Fibroblast of peridontal ligament (primary cell): Measurements from ENCODE around the gene PRAMEF12.
"Not testable (repeated sequence)": the region's sequence is repeated elsewhere in the genome, so short reads cannot be mapped to it uniquely, and the experiment has no call there.

Experiments used
- DNase-seq: peaks from one replicate; pipeline ENCODE4 v3.0.0-alpha.2; 2010; ENCODE audit errors: extremely low read depth

PRAMEF12 gene

GRCh38 chr1:12770620-12771019, 2.9 kb upstream of the PRAMEF12 start:
- no peak for DNase-seq

GRCh38 chr1:12771186-12771585, 2.4 kb upstream of the PRAMEF12 start:
- DNase-seq: no peak

GRCh38 chr1:12772520-12772919, 1.0 kb upstream of the PRAMEF12 start:
- no peak for DNase-seq

- no peak for DNase-seq
Observed at GRCh38 chr1:12774801-12775345, 1.3 kb downstream of the PRAMEF12 start.

GRCh38 chr1:12775443-12775842, 1.9 kb downstream of the PRAMEF12 start:
- DNase-seq: no peak

GRCh38 chr1:12776801-12777557, 3.4 kb downstream of the PRAMEF12 start:
- DNase-seq: no peak

GRCh38 chr1:12778061-12778460, 4.5 kb downstream of the PRAMEF12 start:
- no peak for DNase-seq

- no peak for DNase-seq
Observed at GRCh38 chr1:12778907-12779306, 5.4 kb downstream of the PRAMEF12 start.

GRCh38 chr1:12781488-12781887, 8.0 kb downstream of the PRAMEF12 start:
- DNase-seq: not testable (repeated sequence)

- not testable (repeated sequence) for DNase-seq
Observed at GRCh38 chr1:12783783-12784182, 10.2 kb downstream of the PRAMEF12 start.

GRCh38 chr1:12784729-12785128, 11.2 kb downstream of the PRAMEF12 start:
- not testable (repeated sequence) for DNase-seq

GRCh38 chr1:12791097-12791496, 17.6 kb downstream of the PRAMEF12 start, which contains the start of gene PRAMEF1:
PRAMEF1 (plus strand) TSS chr1:12791397; CDS start chr1:12793228, 1,831 bp downstream.
- DNase-seq: not testable (repeated sequence)

GRCh38 chr1:12798911-12799310, 25.4 kb downstream of the PRAMEF12 start:
- no peak for DNase-seq

GRCh38 chr1:12799730-12800129, 26.2 kb downstream of the PRAMEF12 start:
- DNase-seq: no peak

- DNase-seq: no peak
Observed at GRCh38 chr1:12809933-12810332, 36.4 kb downstream of the PRAMEF12 start.

- peak; percentile 8 for DNase-seq
Observed at GRCh38 chr1:12810691-12811408, 37.3 kb downstream of the PRAMEF12 start.

- DNase-seq: no peak
Observed at GRCh38 chr1:12811409-12811784, 37.9 kb downstream of the PRAMEF12 start.

GRCh38 chr1:12819061-12819460, 45.5 kb downstream of the PRAMEF12 start:
- not testable (repeated sequence) for DNase-seq
